Natural killer cell (primary cell): ENCODE measurements around the gene GAL. TPM values are rescaled to one million over a fixed set of nuclear protein-coding genes. Genes with fewer than 3 reads are reported as not detected.

ENCODE experiments used
- ATAC-seq, 3 donors: fragments of 150-1000 bp in 2 of 3; fragments of 200-7000 bp in 1 of 3; cut with Tn5 transposase; 1 replicate in 1 of 3; 2 replicates in 2 of 3; pipeline ENCODE4 v1.10.0; 2021; ENCODE audit warnings: mild to moderate bottlenecking in 2 of 3, moderate library complexity in 2 of 3
- DNase-seq, 2 donors: peaks; one replicate each; pipeline versions ENCODE4 v3.0.0 to v3.0.0-alpha.2; 2013 to 2021; ENCODE audit warnings: mixed read lengths in 1 of 2
- H3K27ac ChIP-seq: one replicate; pipeline ENCODE4 v1.5.1; 2013; ENCODE audit warnings: mild to moderate bottlenecking, low read length
- H3K27me3 ChIP-seq: one replicate; pipeline ENCODE4 v1.6.1; 2013; ENCODE audit warnings: low read length; ENCODE audit not compliant: control insufficient read depth, insufficient read depth
- H3K36me3 ChIP-seq: one replicate; pipeline ENCODE4 v1.6.1; 2013; ENCODE audit warnings: low read length; ENCODE audit not compliant: control insufficient read depth, insufficient read depth
- H3K4me1 ChIP-seq: one replicate; pipeline ENCODE4 v1.6.1; 2013; ENCODE audit warnings: low read length; ENCODE audit not compliant: control insufficient read depth, insufficient read depth
- H3K4me3 ChIP-seq: one replicate; pipeline ENCODE4 v1.5.1; 2013; ENCODE audit warnings: low read length
- H3K9me3 ChIP-seq: one replicate; pipeline ENCODE4 v1.6.1; 2013; ENCODE audit warnings: low read length; ENCODE audit not compliant: control insufficient read depth, insufficient read depth
- H3K27ac Mint-ChIP-seq, 2 donors: one replicate each; pipeline ENCODE4 v1.8.0; 2022; ENCODE audit warnings: mild to moderate bottlenecking in 2 of 2, mixed read lengths in 2 of 2, moderate library complexity in 1 of 2
- H3K27me3 Mint-ChIP-seq, 2 donors: one replicate each; pipeline ENCODE4 v1.8.0; 2022; ENCODE audit warnings: low read depth in 2 of 2, mixed read lengths in 2 of 2
- H3K36me3 Mint-ChIP-seq: one replicate; pipeline ENCODE4 v1.8.0; 2022; ENCODE audit warnings: mixed read lengths
- H3K4me1 Mint-ChIP-seq, 2 donors: one replicate each; pipeline ENCODE4 v1.8.0; 2022; ENCODE audit warnings: mixed read lengths in 2 of 2
- H3K4me3 Mint-ChIP-seq: one replicate; pipeline ENCODE4 v1.8.0; 2022; ENCODE audit warnings: mild to moderate bottlenecking, moderate library complexity, mixed read lengths
- H3K9me3 Mint-ChIP-seq, 2 donors: one replicate each; pipeline ENCODE4 v1.8.0; 2022; ENCODE audit warnings: mixed read lengths in 2 of 2
- CTCF ChIP-seq: fragments of 200-600 bp; IDR thresholded peaks from one replicate; pipeline ENCODE4 v1.8.0; 2022; ENCODE audit warnings: antibody characterized with exemption
- WGBS: methylation state at CpG from one replicate; pipeline ENCODE4 v1.1.7; 2013; ENCODE audit warnings: missing lambda C conversion rate; ENCODE audit not compliant: insufficient coverage; 5-methylcytosine and 5-hydroxymethylcytosine counted together
- intact Hi-C: fragments of 100-400 bp; cut with micrococcal nuclease; formaldehyde crosslinking; loops from one replicate; pipeline ENCODE4 v1.14.2; 2022
- total RNA-seq, 4 donors: library from RNA; stranded (reverse); fragments of 120-200 nt in 1 of 4; gene quantifications; one replicate each; pipeline versions ENCODE4 v1.2.3 to v1.2.4, GENCODE V29; 2013 to 2022

Gene GAL
- total RNA-seq, 3 donors from 2014 or later (not counting 1 experiment from before 2014, with no cell fraction given), result not detected

GRCh38 chr11:68692115-68692514, 7.8 kb downstream of the GAL start:
- WGBS, result 94% methylated on average over 9 of the region's 10 CpGs
- Mint-ChIP-seq H3K36me3 (no peaks in the 10 kb centered on the region), H3K4me3 (no peak overlapping the region), H3K27me3 (peaks cover 23 to 45% of the 10 kb centered on the region in 2 donors), H3K9me3 (peaks cover 0 to 2% of the 10 kb centered on the region in 2 donors), H3K27ac (no peak overlapping the region), H3K4me1 (peaks cover 12 to 14% of the 10 kb centered on the region in 2 donors)
- no peak for TF ChIP-seq CTCF
- Histone ChIP-seq H3K4me3 (no peak overlapping the region), H3K27me3 (peaks cover 2% of the 10 kb centered on the region), H3K4me1 (peaks cover 9% of the 10 kb centered on the region), H3K36me3 (no peaks in the 10 kb centered on the region), H3K27ac (no peak overlapping the region), H3K9me3 (peaks cover 3% of the 10 kb centered on the region)
- DNase-seq (no peak), ATAC-seq (no peak)
- intact Hi-C loops, result no loop called here

- Mint-ChIP-seq H3K9me3 (peaks cover 0 to 2% of the 10 kb centered on the region in 2 donors), H3K4me3 (no peak overlapping the region), H3K27ac (no peak overlapping the region), H3K27me3 (peaks cover 19 to 36% of the 10 kb centered on the region in 2 donors), H3K4me1 (peaks cover 12 to 14% of the 10 kb centered on the region in 2 donors), H3K36me3 (no peaks in the 10 kb centered on the region)
- Histone ChIP-seq H3K4me1 (peaks cover 9% of the 10 kb centered on the region), H3K27me3 (peaks cover 2% of the 10 kb centered on the region), H3K36me3 (no peaks in the 10 kb centered on the region), H3K27ac (no peak overlapping the region), H3K9me3 (peaks cover 3% of the 10 kb centered on the region), H3K4me3 (no peak overlapping the region)
- intact Hi-C loops, result no loop called here
- 90% methylated on average over 15 of the region's 15 CpGs for WGBS
- DNase-seq (no peak), ATAC-seq (no peak)
- no peak for TF ChIP-seq CTCF
These were observed 8.6 kb downstream of the GAL start for GRCh38 chr11:68692871-68693483.

DNA sequence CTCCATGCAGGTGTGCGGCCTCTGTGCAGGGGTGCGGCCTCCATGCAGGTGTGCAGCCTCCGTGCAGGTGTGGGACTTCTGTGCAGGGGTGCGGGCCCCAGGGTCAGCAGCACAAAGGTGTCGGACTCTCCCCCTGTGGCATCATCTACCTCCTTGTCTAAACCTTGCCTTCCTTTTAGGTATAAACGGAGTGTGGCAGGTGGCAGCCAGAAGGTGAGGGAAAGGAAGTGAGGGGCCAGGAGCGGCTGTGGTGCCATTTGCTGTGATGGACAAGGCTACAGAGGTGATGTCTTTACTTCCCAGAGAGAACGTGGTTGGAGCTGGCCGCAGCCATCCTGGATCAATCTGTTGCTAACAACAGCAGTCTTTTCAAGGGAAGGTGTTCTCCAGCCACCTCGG, 9.1 kb downstream of the GAL start:
- H3K36me3 Mint-ChIP-seq, result no peaks in the 10 kb centered on the region
- intact Hi-C loops, result no loop called here
- H3K4me3 Mint-ChIP-seq, result no peak overlapping the region
- DNase-seq (no peak), ATAC-seq (no peak)
- 93% methylated on average over 10 of the region's 10 CpGs for WGBS
- H3K9me3 ChIP-seq, result peaks cover 3% of the 10 kb centered on the region
- peaks cover 19 to 31% of the 10 kb centered on the region in 2 donors for H3K27me3 Mint-ChIP-seq
- TF ChIP-seq CTCF, result no peak
- no peak overlapping the region for H3K4me3 ChIP-seq
- H3K4me1 ChIP-seq, result peaks cover 9% of the 10 kb centered on the region
- no peaks in the 10 kb centered on the region for H3K36me3 ChIP-seq
- peaks cover 0 to 2% of the 10 kb centered on the region in 2 donors for H3K9me3 Mint-ChIP-seq
- H3K4me1 Mint-ChIP-seq, result peaks cover 12 to 14% of the 10 kb centered on the region in 2 donors
- H3K27ac Mint-ChIP-seq, result no peak overlapping the region
- H3K27me3 ChIP-seq, result peaks cover 2% of the 10 kb centered on the region
- H3K27ac ChIP-seq, result no peak overlapping the region
